Erythroblast (primary cell): ENCODE data around the gene PANK3.

Experiments
- GATA1 ChIP-seq: IDR thresholded peaks from 2 replicates; pipeline ENCODE4 v1.6.1; 2011; ENCODE audit warnings: low read depth, mild to moderate bottlenecking, control low read depth, low read length, moderate library complexity
- POLR2A ChIP-seq: IDR thresholded peaks from 2 replicates; pipeline ENCODE4 v1.6.1; 2011; ENCODE audit warnings: mild to moderate bottlenecking, low read length

GRCh38 chr5:168568738-168569137 is 10.4 kb downstream of the PANK3 start:
- TF ChIP-seq POLR2A (no peak), GATA1 (no peak)
